Activated T-helper 2 cell treated with anti-CD3 and anti-CD28 coated beads, Interferon-gamma antibody, Interleukin-2, Interleukin-4, amounts not matched to agents 10 μg/mL and 5 μg/mL and 100 μg/mL, durations not matched to agents 14 hours and 24 hours and 36 hours (primary cell): ENCODE results near the gene TFDP1. TPM values are rescaled to one million over a fixed set of nuclear protein-coding genes. Genes with fewer than 3 reads are reported as not detected.

Experiments
- DNase-seq: peaks from one replicate; pipeline ENCODE4 v3.0.0; 2021; ENCODE audit warnings: low spot score
- H3K27ac Mint-ChIP-seq: one replicate; pipeline ENCODE4 v1.8.0; 2021; ENCODE audit warnings: mixed read lengths
- H3K27me3 Mint-ChIP-seq: one replicate; pipeline ENCODE4 v1.8.0; 2021; ENCODE audit warnings: low read depth, mixed read lengths
- H3K36me3 Mint-ChIP-seq: one replicate; pipeline ENCODE4 v1.8.0; 2021; ENCODE audit warnings: low read depth, mixed read lengths
- H3K4me1 Mint-ChIP-seq: one replicate; pipeline ENCODE4 v1.8.0; 2021; ENCODE audit warnings: low read depth, mixed read lengths
- H3K4me3 Mint-ChIP-seq: one replicate; pipeline ENCODE4 v1.8.0; 2021; ENCODE audit warnings: low read depth, mild to moderate bottlenecking, moderate library complexity, mixed read lengths
- H3K9me3 Mint-ChIP-seq: one replicate; pipeline ENCODE4 v1.8.0; 2021; ENCODE audit warnings: mixed read lengths
- intact Hi-C: fragments of 100-400 bp; cut with micrococcal nuclease; formaldehyde crosslinking; loops from one replicate; pipeline ENCODE4 v1.15.1; 2023
- total RNA-seq: library from RNA; stranded (reverse); gene quantifications from 2 replicates; pipeline ENCODE4 v1.2.3, GENCODE V29; 2022

Gene TFDP1
- total RNA-seq, 1 donor from 2014 or later, result 164 TPM

DNA sequence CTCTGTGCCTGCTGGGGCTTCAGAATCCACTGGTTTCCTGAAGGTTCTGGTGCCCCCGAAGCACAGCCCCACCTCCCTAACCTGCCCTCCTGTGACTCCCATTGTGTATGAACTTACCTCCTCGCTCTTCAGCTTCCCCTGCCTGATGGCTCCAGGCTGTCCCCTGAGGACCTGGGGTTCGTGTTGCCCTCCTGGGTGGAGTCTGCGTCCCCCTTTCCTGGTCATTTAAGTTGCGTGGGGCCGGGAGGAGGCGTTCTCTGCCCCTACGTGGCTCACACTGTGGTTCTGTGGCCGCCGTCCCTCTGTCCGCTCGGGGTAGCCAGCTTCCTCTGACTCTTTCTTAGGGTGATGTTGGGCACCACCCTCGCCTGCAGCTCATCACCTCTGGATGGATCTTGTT is 13.9 kb downstream of the TFDP1 start:
- H3K27me3 Mint-ChIP-seq, result no peaks in the 10 kb centered on the region
- intact Hi-C loops, result no loop called here
- H3K36me3 Mint-ChIP-seq, result peaks cover 61% of the 10 kb centered on the region
- H3K27ac Mint-ChIP-seq, result no peak overlapping the region
- no peak overlapping the region for H3K4me3 Mint-ChIP-seq
- no peaks in the 10 kb centered on the region for H3K9me3 Mint-ChIP-seq
- DNase-seq, result no peak
- H3K4me1 Mint-ChIP-seq, result peaks cover 2% of the 10 kb centered on the region

DNA sequence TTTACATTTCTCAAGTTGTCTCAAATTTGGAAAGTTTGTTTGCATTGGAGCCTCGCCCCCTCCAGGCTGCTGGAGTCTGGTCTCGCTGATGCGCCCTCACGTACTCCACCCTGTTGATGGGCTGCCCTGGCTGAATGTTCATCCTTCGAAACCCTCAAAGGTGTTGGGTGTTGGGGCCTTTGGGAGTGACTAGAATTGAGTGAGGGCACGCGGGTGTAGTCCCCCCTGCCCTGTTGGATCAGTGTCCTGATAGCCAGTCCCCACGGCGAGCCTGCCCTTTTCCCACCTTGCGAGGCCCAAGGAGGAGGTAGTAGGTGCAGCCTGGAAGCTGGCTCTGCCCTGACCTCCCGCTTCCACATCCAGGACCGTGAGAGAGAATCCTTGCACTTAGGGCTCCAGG is 14.8 kb downstream of the TFDP1 start:
- peaks cover 61% of the 10 kb centered on the region for H3K36me3 Mint-ChIP-seq
- intact Hi-C loops, result no loop called here
- H3K9me3 Mint-ChIP-seq, result no peaks in the 10 kb centered on the region
- no peak for DNase-seq
- H3K27ac Mint-ChIP-seq, result no peak overlapping the region
- no peaks in the 10 kb centered on the region for H3K27me3 Mint-ChIP-seq
- H3K4me1 Mint-ChIP-seq, result peaks cover 2% of the 10 kb centered on the region
- H3K4me3 Mint-ChIP-seq, result no peak overlapping the region

- no peak overlapping the region for H3K27ac Mint-ChIP-seq
- H3K36me3 Mint-ChIP-seq, result peaks cover 55% of the 10 kb centered on the region
- H3K9me3 Mint-ChIP-seq, result no peaks in the 10 kb centered on the region
- no peak overlapping the region for H3K4me3 Mint-ChIP-seq
- no peak for DNase-seq
- intact Hi-C loops, result no loop called here
- peaks cover 5% of the 10 kb centered on the region for H3K4me1 Mint-ChIP-seq
- H3K27me3 Mint-ChIP-seq, result no peaks in the 10 kb centered on the region
These were observed 16.9 kb downstream of the TFDP1 start for GRCh38 chr13:113601166-113602070.

- no peaks in the 10 kb centered on the region for H3K27me3 Mint-ChIP-seq
- H3K36me3 Mint-ChIP-seq, result peaks cover 46% of the 10 kb centered on the region
- H3K9me3 Mint-ChIP-seq, result no peaks in the 10 kb centered on the region
- H3K4me3 Mint-ChIP-seq, result no peak overlapping the region
- peaks cover 5% of the 10 kb centered on the region for H3K4me1 Mint-ChIP-seq
- intact Hi-C loops, result no loop called here
- H3K27ac Mint-ChIP-seq, result no peak overlapping the region
- DNase-seq, result no peak
These were observed 17.9 kb downstream of the TFDP1 start for GRCh38 chr13:113602291-113602988.

DNA sequence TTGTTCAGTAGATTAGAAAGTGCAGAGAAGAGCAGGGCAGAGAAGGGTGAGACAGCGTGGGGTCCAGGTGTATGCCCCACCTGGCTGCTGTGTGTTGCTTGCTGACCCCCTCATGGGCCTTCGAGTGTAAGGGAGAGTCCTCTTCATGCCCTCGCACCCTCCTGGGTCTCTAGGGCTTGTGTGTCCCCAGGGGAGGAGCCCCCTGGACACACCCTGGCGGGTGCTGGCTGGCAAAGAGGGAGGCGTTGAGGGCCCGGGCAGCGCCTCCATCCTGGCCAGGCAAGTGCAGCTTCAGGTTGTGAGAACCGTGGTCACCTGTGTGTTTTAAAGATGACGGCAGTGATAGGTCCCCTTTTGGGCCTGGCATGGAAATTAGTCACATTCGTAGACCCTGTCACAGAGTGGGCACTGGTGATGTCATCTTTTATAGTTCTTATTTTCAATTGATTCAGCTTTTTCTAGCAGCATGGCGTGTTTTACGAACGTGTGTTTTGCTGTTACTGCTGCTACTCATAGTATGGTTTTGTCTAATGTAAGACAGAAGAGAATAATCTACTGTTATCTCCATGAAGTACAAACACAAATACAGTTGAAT is 18.7 kb downstream of the TFDP1 start:
- H3K27ac Mint-ChIP-seq, result no peak overlapping the region
- no peaks in the 10 kb centered on the region for H3K27me3 Mint-ChIP-seq
- DNase-seq, result no peak
- H3K4me1 Mint-ChIP-seq, result peaks cover 5% of the 10 kb centered on the region
- H3K36me3 Mint-ChIP-seq, result peaks cover 41% of the 10 kb centered on the region
- no peaks in the 10 kb centered on the region for H3K9me3 Mint-ChIP-seq
- no peak overlapping the region for H3K4me3 Mint-ChIP-seq
- intact Hi-C loops, result no loop called here

DNA sequence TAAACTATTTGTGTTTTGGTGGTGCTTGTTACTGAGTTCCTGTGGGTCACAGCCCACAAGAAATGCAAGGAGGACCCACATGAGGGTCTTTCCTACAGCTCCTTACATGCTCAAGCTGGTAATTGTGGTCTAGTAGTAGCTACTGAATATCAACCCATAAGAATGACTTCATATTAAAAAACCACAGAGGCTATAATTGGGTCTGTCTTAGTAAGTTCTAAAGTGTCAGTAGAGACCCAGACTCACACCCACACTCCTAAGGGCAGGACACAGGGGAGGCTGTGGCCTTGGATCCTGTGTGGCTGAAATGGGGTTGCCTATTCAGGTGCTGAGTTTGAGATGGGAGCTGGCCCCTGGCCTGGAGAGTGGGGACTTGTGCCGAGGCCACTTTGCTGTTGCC is 19.6 kb downstream of the TFDP1 start:
- no peak for DNase-seq
- Mint-ChIP-seq H3K9me3 (no peaks in the 10 kb centered on the region), H3K36me3 (peaks cover 34% of the 10 kb centered on the region), H3K4me1 (peaks cover 5% of the 10 kb centered on the region), H3K4me3 (no peak overlapping the region), H3K27me3 (no peaks in the 10 kb centered on the region), H3K27ac (no peak overlapping the region)
- intact Hi-C loops, result no loop called here

- Mint-ChIP-seq H3K27me3 (no peaks in the 10 kb centered on the region), H3K9me3 (no peaks in the 10 kb centered on the region), H3K36me3 (peaks cover 23% of the 10 kb centered on the region), H3K27ac (no peak overlapping the region), H3K4me1 (peaks cover 5% of the 10 kb centered on the region), H3K4me3 (no peak overlapping the region)
- intact Hi-C loops, result no loop called here
- DNase-seq, result no peak
These were observed 20.9 kb downstream of the TFDP1 start for GRCh38 chr13:113605461-113605860.

- Mint-ChIP-seq H3K4me1 (peaks cover 5% of the 10 kb centered on the region), H3K27ac (no peak overlapping the region), H3K4me3 (no peak overlapping the region), H3K36me3 (peaks cover 25% of the 10 kb centered on the region), H3K27me3 (no peaks in the 10 kb centered on the region), H3K9me3 (no peaks in the 10 kb centered on the region)
- intact Hi-C loops, result no loop called here
- no peak for DNase-seq
These were observed 21.4 kb downstream of the TFDP1 start for GRCh38 chr13:113605866-113606438.

GRCh38 chr13:113607056-113607888 is 22.7 kb downstream of the TFDP1 start:
- Mint-ChIP-seq H3K36me3 (peaks cover 37% of the 10 kb centered on the region), H3K27me3 (no peaks in the 10 kb centered on the region), H3K9me3 (no peaks in the 10 kb centered on the region), H3K4me3 (no peak overlapping the region), H3K27ac (no peak overlapping the region), H3K4me1 (peaks cover 5% of the 10 kb centered on the region)
- no peak for DNase-seq
- intact Hi-C loops, result no loop called here

- intact Hi-C loops, result no loop called here
- Mint-ChIP-seq H3K4me3 (no peak overlapping the region), H3K9me3 (no peaks in the 10 kb centered on the region), H3K36me3 (peaks cover 42% of the 10 kb centered on the region), H3K27me3 (no peaks in the 10 kb centered on the region), H3K27ac (no peak overlapping the region), H3K4me1 (peaks cover 8% of the 10 kb centered on the region)
- DNase-seq, result no peak
These were observed 23.5 kb downstream of the TFDP1 start for GRCh38 chr13:113607889-113608635.

DNA sequence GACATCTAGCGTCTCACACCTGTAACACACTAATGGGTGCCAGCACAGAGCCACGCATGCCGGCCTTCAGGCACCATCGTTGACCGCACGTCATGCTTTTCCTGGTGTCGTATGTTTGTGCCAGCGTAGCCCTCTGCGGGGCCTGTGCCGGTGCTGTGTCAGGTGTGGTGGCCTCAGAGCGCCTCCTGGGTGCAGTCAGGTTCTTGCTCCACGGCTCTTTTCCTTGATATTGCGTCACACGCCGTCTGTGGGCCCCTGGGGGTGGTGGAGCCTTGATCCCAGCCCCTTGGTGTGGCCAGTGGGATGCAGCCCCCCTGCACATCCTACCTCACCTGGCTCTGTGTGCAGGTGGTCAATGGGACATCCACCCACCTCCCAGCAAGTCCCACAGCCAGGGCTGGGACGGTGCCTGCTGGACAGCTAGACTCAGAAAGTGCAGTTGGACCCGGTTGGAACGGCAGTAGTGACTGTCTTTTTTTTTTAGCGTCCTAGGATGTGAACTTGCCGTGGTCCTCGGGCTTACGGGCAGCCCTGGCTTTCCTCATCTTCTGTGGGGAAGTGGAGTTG is 24.5 kb downstream of the TFDP1 start:
- no peak overlapping the region for H3K4me3 Mint-ChIP-seq
- H3K27ac Mint-ChIP-seq, result no peak overlapping the region

More for the DNA sequence above, 24.5 kb downstream of the TFDP1 start:
- DNase-seq, result no peak
- Mint-ChIP-seq H3K27me3 (no peaks in the 10 kb centered on the region), H3K4me1 (peaks cover 8% of the 10 kb centered on the region), H3K36me3 (peaks cover 42% of the 10 kb centered on the region), H3K9me3 (no peaks in the 10 kb centered on the region)
- intact Hi-C loops, result no loop called here
